Osteocyte (in vitro differentiated cells): ENCODE data around the gene KLKB1. TPM values are rescaled to one million over a fixed set of nuclear protein-coding genes. Genes with fewer than 3 reads are reported as not detected.
"Not testable (repeated sequence)": the region's sequence is repeated elsewhere in the genome, so short reads cannot be mapped to it uniquely, and the experiment has no call there.

Experiments used
- DNase-seq: peaks from one replicate; pipeline ENCODE4 v3.0.0; 2021; ENCODE audit warnings: mixed read lengths; ENCODE audit not compliant: unreplicated experiment; ENCODE audit errors: extremely low spot score
- H3K27ac Mint-ChIP-seq: one replicate; pipeline ENCODE4 v1.8.0; 2021; ENCODE audit warnings: mild to moderate bottlenecking, mixed read lengths; ENCODE audit not compliant: unreplicated experiment
- H3K27me3 Mint-ChIP-seq: one replicate; pipeline ENCODE4 v1.8.0; 2021; ENCODE audit warnings: mixed read lengths; ENCODE audit not compliant: unreplicated experiment
- H3K36me3 Mint-ChIP-seq: one replicate; pipeline ENCODE4 v1.8.0; 2021; ENCODE audit warnings: mixed read lengths; ENCODE audit not compliant: unreplicated experiment
- H3K4me1 Mint-ChIP-seq: one replicate; pipeline ENCODE4 v1.8.0; 2021; ENCODE audit warnings: mixed read lengths; ENCODE audit not compliant: unreplicated experiment
- H3K4me3 Mint-ChIP-seq: one replicate; pipeline ENCODE4 v1.8.0; 2021; ENCODE audit warnings: mild to moderate bottlenecking, moderate library complexity, mixed read lengths; ENCODE audit not compliant: unreplicated experiment
- H3K9me3 Mint-ChIP-seq: one replicate; pipeline ENCODE4 v1.8.0; 2021; ENCODE audit warnings: mixed read lengths; ENCODE audit not compliant: unreplicated experiment
- total RNA-seq: library from RNA; stranded (reverse); gene quantifications from 2 replicates; pipeline ENCODE4 v1.2.1, GENCODE V29; 2021
- TF ChIP-seq, protein P1 (sequence below): fragments of 200-600 bp; sonication (generic); IDR thresholded peaks from 2 replicates; pipeline ENCODE4 v1.5.0; 2021; ENCODE audit warnings: antibody characterized with exemption, mild to moderate bottlenecking, moderate library complexity

The KLKB1 gene
- total RNA-seq, 1 donor from 2014 or later = 0.43 TPM

DNA sequence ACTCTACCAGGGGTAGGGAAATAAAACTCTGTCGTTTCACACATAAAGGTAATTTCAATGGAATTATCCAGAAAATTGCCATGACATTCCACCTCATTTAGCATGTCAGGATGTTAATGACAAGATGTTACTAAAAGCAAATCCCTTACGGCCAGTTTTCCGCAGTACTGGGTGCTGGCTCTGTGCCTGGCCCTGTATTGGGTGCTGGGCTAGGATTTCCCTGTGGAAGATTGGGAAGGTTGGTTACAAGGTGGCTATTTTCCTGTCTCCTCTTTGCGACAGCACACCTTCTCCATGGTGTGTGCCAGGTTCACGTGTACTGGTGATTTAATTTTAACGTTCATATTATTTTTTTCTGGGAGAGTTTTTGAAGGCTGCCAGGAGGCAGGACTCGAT, 13.1 kb downstream of the KLKB1 start:
- H3K27ac Mint-ChIP-seq = no peak overlapping the region
- no peaks in the 10 kb centered on the region for H3K9me3 Mint-ChIP-seq
- H3K27me3 Mint-ChIP-seq = no peaks in the 10 kb centered on the region
- no peaks in the 10 kb centered on the region for H3K36me3 Mint-ChIP-seq
- no peaks in the 10 kb centered on the region for H3K4me1 Mint-ChIP-seq
- no peak for DNase-seq
- no peak overlapping the region for H3K4me3 Mint-ChIP-seq
- TF ChIP-seq, protein P1, sequence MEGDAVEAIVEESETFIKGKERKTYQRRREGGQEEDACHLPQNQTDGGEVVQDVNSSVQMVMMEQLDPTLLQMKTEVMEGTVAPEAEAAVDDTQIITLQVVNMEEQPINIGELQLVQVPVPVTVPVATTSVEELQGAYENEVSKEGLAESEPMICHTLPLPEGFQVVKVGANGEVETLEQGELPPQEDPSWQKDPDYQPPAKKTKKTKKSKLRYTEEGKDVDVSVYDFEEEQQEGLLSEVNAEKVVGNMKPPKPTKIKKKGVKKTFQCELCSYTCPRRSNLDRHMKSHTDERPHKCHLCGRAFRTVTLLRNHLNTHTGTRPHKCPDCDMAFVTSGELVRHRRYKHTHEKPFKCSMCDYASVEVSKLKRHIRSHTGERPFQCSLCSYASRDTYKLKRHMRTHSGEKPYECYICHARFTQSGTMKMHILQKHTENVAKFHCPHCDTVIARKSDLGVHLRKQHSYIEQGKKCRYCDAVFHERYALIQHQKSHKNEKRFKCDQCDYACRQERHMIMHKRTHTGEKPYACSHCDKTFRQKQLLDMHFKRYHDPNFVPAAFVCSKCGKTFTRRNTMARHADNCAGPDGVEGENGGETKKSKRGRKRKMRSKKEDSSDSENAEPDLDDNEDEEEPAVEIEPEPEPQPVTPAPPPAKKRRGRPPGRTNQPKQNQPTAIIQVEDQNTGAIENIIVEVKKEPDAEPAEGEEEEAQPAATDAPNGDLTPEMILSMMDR = no peak

DNA sequence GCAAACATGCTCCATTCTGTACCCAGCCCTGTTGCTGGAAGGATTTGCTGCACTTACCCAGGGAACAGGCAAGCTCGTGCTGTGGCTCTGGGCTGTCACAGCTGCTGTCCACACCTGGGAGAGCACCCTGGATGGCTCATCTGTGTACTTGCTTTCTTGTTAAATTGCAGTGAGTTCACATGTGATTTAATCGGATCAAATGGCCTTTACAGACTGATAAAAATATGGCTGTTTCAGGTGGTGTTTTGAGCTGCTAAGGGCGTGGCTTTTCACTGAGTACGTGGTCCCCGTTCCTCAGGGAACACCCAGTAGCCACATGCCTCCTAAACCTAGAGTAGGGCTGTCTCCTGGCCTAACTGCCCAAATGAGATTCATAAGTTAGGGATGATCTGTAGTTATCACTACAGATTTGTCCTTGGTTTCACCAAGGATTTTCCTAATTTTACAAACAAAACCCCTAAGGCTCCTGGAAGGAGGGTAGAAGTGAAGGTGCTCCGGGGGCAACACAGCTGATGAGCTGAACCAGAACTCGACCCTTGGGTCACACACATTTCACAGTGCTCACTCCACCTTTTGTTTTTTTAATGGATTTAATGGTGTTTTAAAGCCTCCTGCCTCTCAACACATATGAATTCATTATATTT, 13.7 kb downstream of the KLKB1 start:
- no peaks in the 10 kb centered on the region for H3K4me1 Mint-ChIP-seq
- H3K27ac Mint-ChIP-seq = no peak overlapping the region
- TF ChIP-seq, protein P1 = no peak
- H3K9me3 Mint-ChIP-seq = peaks cover 4% of the 10 kb centered on the region
- H3K4me3 Mint-ChIP-seq = no peak overlapping the region
- no peaks in the 10 kb centered on the region for H3K27me3 Mint-ChIP-seq
- no peak for DNase-seq
- H3K36me3 Mint-ChIP-seq = no peaks in the 10 kb centered on the region

GRCh38 chr4:186241616-186242015, 14.3 kb downstream of the KLKB1 start:
- no peak for DNase-seq
- Mint-ChIP-seq H3K9me3 (peaks cover 9% of the 10 kb centered on the region), H3K4me3 (no peak overlapping the region), H3K36me3 (no peaks in the 10 kb centered on the region), H3K27ac (no peak overlapping the region), H3K27me3 (no peaks in the 10 kb centered on the region), H3K4me1 (no peaks in the 10 kb centered on the region)
- TF ChIP-seq, protein P1 = no peak

- not testable (repeated sequence) for H3K4me3 Mint-ChIP-seq, H3K9me3 Mint-ChIP-seq, H3K27me3 Mint-ChIP-seq, H3K27ac Mint-ChIP-seq, H3K4me1 Mint-ChIP-seq, DNase-seq, H3K36me3 Mint-ChIP-seq
Observed at GRCh38 chr4:186242031-186242430, 14.7 kb downstream of the KLKB1 start.

- Mint-ChIP-seq H3K9me3 (peaks cover 9% of the 10 kb centered on the region), H3K27ac (no peak overlapping the region), H3K27me3 (no peaks in the 10 kb centered on the region), H3K4me1 (no peaks in the 10 kb centered on the region), H3K4me3 (no peak overlapping the region), H3K36me3 (no peaks in the 10 kb centered on the region)
- TF ChIP-seq, protein P1 = no peak
- no peak for DNase-seq
Observed at GRCh38 chr4:186243331-186243730, 16.0 kb downstream of the KLKB1 start.

GRCh38 chr4:186244835-186245234, 17.5 kb downstream of the KLKB1 start:
- Mint-ChIP-seq H3K4me1 (peaks cover 2% of the 10 kb centered on the region), H3K4me3 (no peak overlapping the region), H3K9me3 (peaks cover 9% of the 10 kb centered on the region), H3K27ac (no peak overlapping the region), H3K36me3 (no peaks in the 10 kb centered on the region), H3K27me3 (no peaks in the 10 kb centered on the region)
- no peak for DNase-seq
- TF ChIP-seq, protein P1 = no peak

DNA sequence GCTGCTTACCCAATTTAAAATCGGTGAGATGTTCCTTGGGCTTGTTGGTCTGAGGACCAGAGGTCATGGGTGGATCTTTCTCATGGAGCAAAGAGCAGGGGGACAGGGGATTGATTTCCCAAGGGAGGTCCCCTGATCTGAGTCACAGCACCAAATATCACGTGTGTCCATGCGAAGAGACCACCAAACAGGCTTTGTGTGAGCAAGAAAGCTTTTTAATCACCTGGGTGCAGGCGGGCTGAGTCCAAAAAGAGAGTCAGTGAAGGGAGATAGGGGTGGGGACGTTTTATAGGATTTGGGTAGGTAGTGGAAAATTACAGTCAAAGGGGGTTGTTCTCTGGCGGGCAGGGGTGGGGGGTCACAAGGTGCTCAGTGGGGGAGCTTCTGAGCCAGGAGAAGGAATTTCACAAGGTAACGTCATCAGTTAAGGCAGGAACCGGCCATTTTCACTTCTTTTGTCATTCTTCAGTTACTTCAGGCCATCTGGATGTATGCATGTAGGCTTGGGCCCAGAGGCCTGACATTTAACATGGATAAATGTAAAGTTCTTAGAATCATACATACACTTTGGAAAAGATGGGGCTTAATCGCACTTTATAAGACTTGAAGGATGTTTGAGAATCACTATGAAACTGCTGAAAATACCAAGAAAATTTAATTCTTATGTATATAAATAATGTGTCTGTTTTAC, 19.9 kb downstream of the KLKB1 start:
- H3K9me3 Mint-ChIP-seq, H3K36me3 Mint-ChIP-seq, H3K27ac Mint-ChIP-seq, H3K4me1 Mint-ChIP-seq, H3K4me3 Mint-ChIP-seq, H3K27me3 Mint-ChIP-seq, DNase-seq: not testable (repeated sequence)
